ENCODE data around the gene RC3H1. TPM values are rescaled to one million over a fixed set of nuclear protein-coding genes. Genes with fewer than 3 reads are reported as not detected.
A peak's percentile ranks its signal among the peaks of the same experiment; 100 is the strongest.

RC3H1 gene
- polyA plus RNA-seq, 6 donors from 2014 or later, result 4.0 to 13.5 (median 9.3) TPM

DNA sequence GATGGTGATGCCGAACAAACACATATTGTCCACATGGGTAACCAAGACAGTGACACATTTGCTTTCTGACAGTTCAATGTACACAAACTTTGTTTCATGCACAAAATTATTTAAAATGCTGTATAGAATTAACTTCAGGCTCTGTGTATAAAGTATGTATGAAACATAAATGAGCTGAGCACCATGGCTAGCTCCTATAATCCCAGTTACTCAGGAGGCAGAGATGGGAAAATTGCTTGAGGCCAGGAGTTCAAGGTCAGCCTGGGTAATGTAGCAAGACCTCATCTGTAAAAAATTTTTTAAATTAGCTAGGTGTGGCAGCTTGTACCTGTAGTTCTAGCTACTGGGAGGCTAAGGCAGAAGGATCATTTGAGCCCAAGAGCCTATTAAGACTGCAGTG, 19.2 kb upstream of the RC3H1 start:
- Mint-ChIP-seq H3K27me3 (no peaks in the 10 kb centered on the region), H3K36me3 (no peaks in the 10 kb centered on the region), H3K4me3 (no peak overlapping the region), H3K4me1 (no peaks in the 10 kb centered on the region), H3K9me3 (no peaks in the 10 kb centered on the region), H3K27ac (no peak overlapping the region)
- DNase-seq (no peak), ATAC-seq (ENCODE audit: low read depth in 2 of 2) (no peak)

DNA sequence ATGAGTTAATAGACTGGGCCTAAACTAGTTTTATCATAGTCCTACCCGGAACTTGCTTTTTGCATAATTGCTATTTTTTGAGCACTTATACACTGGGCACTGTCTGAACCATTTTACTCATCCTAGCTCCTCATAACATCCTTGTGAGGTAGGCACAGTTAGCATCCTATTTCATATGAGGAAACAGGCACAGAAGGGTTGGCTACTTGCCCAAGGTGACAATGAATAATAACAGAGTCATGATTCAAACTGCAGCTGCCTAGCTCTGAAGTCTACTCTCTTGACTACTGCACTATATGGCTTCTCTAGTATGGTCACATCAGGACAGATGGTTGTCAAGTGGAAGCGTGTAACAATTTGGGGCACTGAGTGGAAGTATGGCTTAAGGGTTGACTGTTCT, 18.2 kb upstream of the RC3H1 start:
- no peak for DNase-seq
- ATAC-seq (ENCODE audit: low read depth in 2 of 2), result no peak
- H3K36me3 Mint-ChIP-seq, result no peaks in the 10 kb centered on the region
- H3K4me1 Mint-ChIP-seq, result no peaks in the 10 kb centered on the region
- H3K27ac Mint-ChIP-seq, result no peak overlapping the region
- no peaks in the 10 kb centered on the region for H3K9me3 Mint-ChIP-seq
- peaks cover 0 to 4% (median 0%) of the 10 kb centered on the region in 3 donors for H3K27me3 Mint-ChIP-seq
- H3K4me3 Mint-ChIP-seq, result no peak overlapping the region

DNA sequence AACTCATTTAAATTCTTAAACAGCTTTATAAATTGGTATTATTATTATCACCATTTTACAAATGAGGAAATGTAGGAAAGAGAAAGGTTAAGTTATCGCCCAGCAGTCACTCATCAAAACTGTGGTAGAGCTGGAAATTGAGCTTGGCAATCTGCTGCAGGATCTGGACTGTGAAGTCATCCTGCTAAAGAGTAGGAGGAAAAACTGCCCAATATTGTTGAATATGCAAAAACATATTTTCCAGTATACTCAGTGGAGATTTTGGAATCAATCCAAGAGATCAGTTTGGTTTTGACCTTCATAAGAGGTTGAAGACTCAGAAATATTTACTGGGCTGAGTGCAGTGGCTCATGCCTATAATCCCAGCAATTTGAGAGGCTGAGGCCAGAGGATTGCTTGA, 16.9 kb upstream of the RC3H1 start:
- H3K27me3 Mint-ChIP-seq, result peaks cover 0 to 4% (median 0%) of the 10 kb centered on the region in 3 donors
- DNase-seq (no peak), ATAC-seq (ENCODE audit: low read depth in 2 of 2) (no peak)
- H3K9me3 Mint-ChIP-seq, result no peaks in the 10 kb centered on the region
- no peak overlapping the region for H3K4me3 Mint-ChIP-seq
- H3K4me1 Mint-ChIP-seq, result no peaks in the 10 kb centered on the region
- no peak overlapping the region for H3K27ac Mint-ChIP-seq
- H3K36me3 Mint-ChIP-seq, result no peaks in the 10 kb centered on the region

DNA sequence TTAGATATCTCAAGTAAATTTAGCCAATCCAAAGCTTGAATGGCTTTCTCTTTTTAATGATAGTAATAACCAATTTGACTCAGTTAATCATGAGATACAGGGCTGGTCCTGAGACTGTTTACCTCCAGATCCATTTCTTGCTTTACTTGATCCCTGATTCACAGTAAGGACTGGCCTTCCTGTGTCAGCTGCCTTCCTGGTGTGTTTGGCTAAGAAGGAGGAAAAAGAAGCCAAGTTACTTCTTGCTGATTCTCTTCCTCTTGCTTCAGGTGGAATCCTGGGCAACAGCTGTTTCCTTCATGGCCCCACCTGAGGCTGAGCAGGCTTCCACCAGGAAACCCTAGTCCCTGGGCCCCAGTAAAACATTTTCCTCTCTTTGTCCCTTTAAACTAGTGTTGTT, 14.6 kb upstream of the RC3H1 start:
- Mint-ChIP-seq H3K4me1 (no peaks in the 10 kb centered on the region), H3K9me3 (no peaks in the 10 kb centered on the region), H3K4me3 (no peak overlapping the region), H3K27me3 (peaks cover 0 to 4% (median 0%) of the 10 kb centered on the region in 3 donors), H3K27ac (no peak overlapping the region), H3K36me3 (no peaks in the 10 kb centered on the region)
- DNase-seq, result no peak
- ATAC-seq (ENCODE audit: low read depth in 2 of 2), result no peak

DNA sequence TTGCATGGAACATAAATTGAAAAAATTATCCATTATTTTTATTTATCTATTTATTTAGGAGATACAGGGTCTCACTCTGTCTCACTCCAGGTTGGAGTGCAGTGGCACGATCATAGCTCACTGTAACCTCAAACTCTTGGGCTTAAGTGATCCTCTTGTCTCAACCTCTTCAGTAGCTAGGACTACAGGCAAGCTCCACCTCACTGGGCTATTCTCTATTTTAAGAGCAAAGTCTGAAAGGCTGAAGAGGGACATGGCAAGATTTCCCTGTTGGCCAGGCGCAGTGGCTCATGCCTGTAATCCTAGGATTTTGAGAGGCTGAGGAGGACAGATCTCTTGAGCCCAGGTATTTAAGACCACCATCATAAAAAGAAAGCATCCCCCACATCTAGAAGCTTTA, 14.0 kb upstream of the RC3H1 start:
- H3K4me3 Mint-ChIP-seq, result no peak overlapping the region
- peaks cover 0 to 4% (median 0%) of the 10 kb centered on the region in 3 donors for H3K27me3 Mint-ChIP-seq
- no peak overlapping the region for H3K27ac Mint-ChIP-seq
- no peak for ATAC-seq (ENCODE audit: low read depth in 2 of 2)
- no peaks in the 10 kb centered on the region for H3K9me3 Mint-ChIP-seq
- no peaks in the 10 kb centered on the region for H3K4me1 Mint-ChIP-seq
- no peaks in the 10 kb centered on the region for H3K36me3 Mint-ChIP-seq
- DNase-seq, result no peak

DNA sequence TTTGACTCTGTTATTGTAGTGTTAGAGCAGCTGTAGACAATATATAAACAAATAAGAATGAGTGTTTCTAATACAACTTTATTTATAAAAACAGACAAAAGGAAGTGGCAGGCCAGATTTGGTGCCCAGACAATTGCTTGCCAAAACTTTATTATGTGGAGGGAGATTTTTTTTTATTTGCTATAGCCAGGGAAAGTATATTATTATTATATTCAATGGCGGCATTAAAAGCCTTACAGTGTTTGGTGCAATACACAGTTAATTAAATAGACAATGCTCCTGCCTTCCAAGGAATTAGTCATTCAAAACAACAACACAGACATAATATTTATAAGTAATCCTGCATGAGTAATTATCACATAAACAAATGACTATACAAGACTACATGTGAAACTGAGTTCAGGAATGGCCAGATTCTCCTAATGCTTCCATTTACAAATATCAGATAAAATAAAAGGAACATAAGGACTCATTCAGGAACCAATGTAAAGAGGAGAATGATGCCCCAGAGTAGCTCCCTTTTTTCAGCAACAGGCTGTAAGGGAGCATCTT, 10.6 kb upstream of the RC3H1 start:
- Mint-ChIP-seq H3K27me3 (peaks cover 0 to 7% (median 0%) of the 10 kb centered on the region in 3 donors), H3K9me3 (no peaks in the 10 kb centered on the region), H3K27ac (no peak overlapping the region), H3K4me1 (no peaks in the 10 kb centered on the region), H3K4me3 (no peak overlapping the region), H3K36me3 (no peaks in the 10 kb centered on the region)
- no peak for ATAC-seq (ENCODE audit: low read depth in 2 of 2)
- no peak for DNase-seq

DNA sequence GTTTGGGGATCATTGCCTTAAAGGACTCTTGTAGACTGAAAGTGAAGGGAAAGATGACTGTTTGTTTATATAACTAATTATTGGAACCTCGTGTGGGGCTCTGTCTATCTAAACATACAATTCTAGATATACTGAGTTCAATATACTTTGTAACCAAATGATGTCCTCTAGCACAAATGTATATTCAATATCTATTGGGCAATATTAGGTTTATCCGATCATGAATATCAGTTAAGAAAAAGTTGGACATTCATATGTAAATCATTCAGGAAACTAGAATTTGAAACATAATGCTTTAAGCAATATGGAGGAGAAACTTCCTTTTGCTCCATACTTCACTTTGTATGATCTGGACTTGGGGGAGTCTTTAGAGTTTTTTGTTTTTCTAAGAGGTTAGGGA, 8.9 kb upstream of the RC3H1 start:
- Mint-ChIP-seq H3K27ac (no peak overlapping the region), H3K4me1 (no peaks in the 10 kb centered on the region), H3K36me3 (no peaks in the 10 kb centered on the region), H3K27me3 (peaks cover 0 to 8% (median 0%) of the 10 kb centered on the region in 3 donors), H3K9me3 (no peaks in the 10 kb centered on the region), H3K4me3 (no peak overlapping the region)
- ATAC-seq (ENCODE audit: low read depth in 2 of 2) (no peak), DNase-seq (no peak)

DNA sequence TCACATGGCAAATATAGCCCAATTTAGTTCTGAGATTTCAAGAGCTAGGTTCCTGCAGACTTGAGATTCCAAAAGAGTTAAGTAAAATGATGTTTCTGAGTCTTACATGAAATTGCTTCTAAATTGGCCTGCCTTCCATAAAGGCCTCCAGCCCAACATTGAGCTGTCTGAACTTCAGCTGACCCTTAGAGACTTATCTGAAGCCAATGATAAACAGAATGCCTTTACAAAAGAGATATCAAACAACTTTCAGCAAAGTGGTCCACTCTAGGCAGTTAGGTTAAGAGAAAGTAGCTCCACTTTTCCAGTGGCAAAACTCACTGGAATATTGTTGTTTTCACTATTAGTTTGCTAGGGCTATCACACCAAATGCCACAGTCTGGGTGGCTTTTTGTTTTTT, 6.3 kb upstream of the RC3H1 start:
- H3K4me3 Mint-ChIP-seq, result no peak overlapping the region
- H3K4me1 Mint-ChIP-seq, result peaks cover 0 to 2% (median 0%) of the 10 kb centered on the region in 3 donors
- DNase-seq (no peak), ATAC-seq (ENCODE audit: low read depth in 2 of 2) (no peak)
- H3K27me3 Mint-ChIP-seq, result peaks cover 0 to 4% (median 0%) of the 10 kb centered on the region in 3 donors
- no peaks in the 10 kb centered on the region for H3K36me3 Mint-ChIP-seq
- H3K9me3 Mint-ChIP-seq, result no peaks in the 10 kb centered on the region
- no peak overlapping the region for H3K27ac Mint-ChIP-seq

DNA sequence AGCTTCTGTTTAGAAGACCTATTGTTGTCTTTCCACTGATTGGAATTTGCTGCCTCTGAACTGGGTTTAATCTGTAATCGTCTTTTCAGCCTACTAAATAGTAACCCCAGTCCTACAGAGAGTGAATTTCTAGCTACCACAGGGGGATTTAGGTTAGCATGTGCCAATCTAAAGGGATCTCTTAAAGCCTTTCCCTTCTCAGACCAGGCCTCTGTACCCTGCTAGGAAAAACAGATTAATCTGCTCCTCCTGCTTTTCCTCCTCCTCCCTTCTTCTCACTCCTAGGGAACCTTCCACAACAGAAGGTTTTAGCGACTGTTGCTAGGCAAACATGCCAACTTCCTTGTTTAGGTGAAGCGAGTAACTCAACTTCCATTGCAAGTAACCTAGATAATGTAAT, 1.3 kb upstream of the RC3H1 start:
- ATAC-seq (ENCODE audit: low read depth in 2 of 2) (no peak), DNase-seq (peak; percentile 1)
- H3K27ac Mint-ChIP-seq, result peak overlapping the region; percentile 34 to 100 (median 78)
- peak overlapping the region; percentile 69 to 99 (median 96) for H3K4me3 Mint-ChIP-seq
- peaks cover 25 to 36% (median 30%) of the 10 kb centered on the region in 3 donors for H3K4me1 Mint-ChIP-seq
- H3K36me3 Mint-ChIP-seq, result peaks cover 0 to 12% of the 10 kb centered on the region in 2 donors
- H3K9me3 Mint-ChIP-seq, result no peaks in the 10 kb centered on the region
- peaks cover 0 to 4% (median 0%) of the 10 kb centered on the region in 3 donors for H3K27me3 Mint-ChIP-seq

DNA sequence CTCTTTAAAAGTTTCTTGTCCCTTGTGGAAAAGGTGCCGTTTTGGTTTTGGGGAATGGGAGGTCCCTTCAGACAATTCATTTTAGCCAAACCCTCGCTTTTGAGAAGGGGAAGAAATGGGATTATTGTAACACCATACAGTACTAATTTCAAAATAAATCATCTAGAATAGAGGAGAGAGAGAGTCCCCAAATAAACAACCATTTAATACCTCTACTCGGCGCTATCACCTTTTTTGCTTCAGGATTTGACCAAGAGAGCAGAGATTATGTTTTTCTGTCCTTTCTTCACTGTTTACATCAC, 770 bp upstream of the RC3H1 start:
- Mint-ChIP-seq H3K27ac (peak overlapping the region; percentile 53 to 100 (median 96)), H3K9me3 (no peaks in the 10 kb centered on the region), H3K36me3 (peaks cover 0 to 12% of the 10 kb centered on the region in 2 donors), H3K4me3 (peak overlapping the region; percentile 91 to 99 (median 97)), H3K27me3 (peaks cover 0 to 3% (median 0%) of the 10 kb centered on the region in 3 donors), H3K4me1 (peaks cover 25 to 40% (median 30%) of the 10 kb centered on the region in 3 donors)
- DNase-seq, result no peak
- ATAC-seq (ENCODE audit: low read depth in 2 of 2), result no peak

DNA sequence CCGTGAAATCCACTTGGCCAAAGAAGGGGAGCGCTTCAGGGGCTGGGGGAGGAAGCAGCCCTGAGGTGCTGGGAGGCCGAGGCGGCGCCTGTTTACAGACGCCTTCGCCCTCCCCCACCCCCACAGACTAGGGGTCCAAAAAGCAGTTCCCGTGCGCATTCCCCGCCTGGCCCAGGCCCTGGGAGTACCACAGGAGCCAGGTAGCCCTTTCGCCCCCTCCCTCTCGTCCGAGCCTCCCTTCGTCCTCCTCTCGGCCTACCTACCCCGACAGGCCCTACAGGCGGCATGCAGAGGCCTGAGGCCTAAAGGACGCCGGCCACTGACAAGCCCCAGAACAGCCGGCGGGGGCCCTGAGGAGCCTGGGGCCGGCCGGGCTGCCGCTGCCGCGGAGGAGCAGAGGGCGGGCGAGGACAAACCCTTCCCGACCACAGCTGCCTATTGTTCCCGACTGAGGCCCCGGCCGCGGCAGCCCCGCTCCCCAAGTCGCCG, 522 bp downstream of the RC3H1 start:
- Mint-ChIP-seq H3K36me3 (peaks cover 0 to 12% of the 10 kb centered on the region in 2 donors), H3K4me3 (peak overlapping the region; percentile 91 to 99 (median 97)), H3K27ac (peak overlapping the region; percentile 90 to 98 (median 96)), H3K9me3 (no peaks in the 10 kb centered on the region), H3K4me1 (peaks cover 31 to 48% (median 38%) of the 10 kb centered on the region in 3 donors), H3K27me3 (no peaks in the 10 kb centered on the region)
- ATAC-seq (ENCODE audit: low read depth in 2 of 2) (peak; percentile 39 to 42), DNase-seq (peak; percentile 46)

DNA sequence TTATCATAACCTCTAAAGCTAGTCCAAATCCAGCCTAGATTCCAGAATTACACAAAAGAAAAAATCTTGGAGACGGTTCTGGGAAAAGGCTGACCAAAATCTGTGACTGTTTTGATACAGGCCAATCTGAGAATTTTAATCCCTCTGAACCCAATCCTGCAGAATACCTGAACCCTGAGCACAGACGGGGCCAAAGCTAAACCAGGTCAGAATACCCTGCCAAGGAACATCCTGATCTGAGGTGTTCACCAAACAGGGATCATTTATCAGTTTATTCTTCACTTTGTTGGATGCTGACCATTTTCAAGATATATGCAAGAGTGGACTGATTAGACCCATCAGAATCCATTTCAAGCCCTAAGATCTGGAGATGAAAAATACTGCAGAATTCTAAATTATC, 3.6 kb downstream of the RC3H1 start:
- H3K36me3 Mint-ChIP-seq, result peaks cover 0 to 12% of the 10 kb centered on the region in 2 donors
- ATAC-seq (ENCODE audit: low read depth in 2 of 2), result no peak
- peak overlapping the region in 3 of 8 donors; percentile 9 to 33 (median 27) for H3K4me3 Mint-ChIP-seq

DNA sequence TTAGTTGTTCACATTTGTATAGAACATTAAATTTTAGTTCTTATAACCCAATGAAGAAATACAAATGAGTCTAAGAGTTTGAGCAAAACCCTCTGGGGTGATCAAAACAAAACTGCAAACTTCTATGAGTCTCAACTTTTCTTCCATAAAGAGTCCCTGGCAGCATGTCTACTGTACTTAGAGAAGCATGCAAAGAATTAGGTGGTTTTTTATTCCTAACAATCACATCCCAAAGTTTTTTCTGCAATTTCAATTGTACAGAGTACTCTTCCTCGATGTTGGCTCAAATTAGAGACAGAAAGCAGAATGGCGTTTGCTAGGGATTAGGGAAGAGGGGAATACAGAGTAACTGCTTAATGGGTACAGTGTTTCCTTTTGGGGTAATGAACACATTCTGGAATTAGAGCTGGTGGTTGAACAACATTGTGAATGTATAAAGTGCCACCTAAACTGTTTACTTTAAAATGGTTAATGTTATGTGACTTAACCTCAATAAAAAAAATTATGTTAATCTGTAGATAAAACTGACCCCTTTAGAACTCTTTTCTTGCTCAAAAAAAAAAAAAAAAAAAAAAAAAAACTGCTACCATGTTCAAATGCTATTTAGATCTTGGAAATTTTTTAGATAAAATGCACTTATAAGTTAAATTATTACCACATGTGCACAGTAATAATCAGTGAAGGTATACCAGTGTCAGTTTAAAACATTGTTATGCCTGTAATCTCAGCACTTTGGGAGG, 4.8 kb downstream of the RC3H1 start:
- no peak for DNase-seq
- peaks cover 37 to 53% (median 52%) of the 10 kb centered on the region in 3 donors for H3K4me1 Mint-ChIP-seq
- H3K27ac Mint-ChIP-seq, result peak overlapping the region in 1 of 6 donors; percentile 30
- peaks cover 3 to 6% of the 10 kb centered on the region in 2 donors for H3K36me3 Mint-ChIP-seq
- peaks cover 0 to 2% (median 0%) of the 10 kb centered on the region in 7 donors for H3K9me3 Mint-ChIP-seq
- H3K27me3 Mint-ChIP-seq, result no peaks in the 10 kb centered on the region
- H3K4me3 Mint-ChIP-seq, result peak overlapping the region in 4 of 8 donors; percentile 12 to 32 (median 23)
- ATAC-seq (ENCODE audit: low read depth in 2 of 2), result no peak

More for the DNA sequence above, 3.6 kb downstream of the RC3H1 start:
- Mint-ChIP-seq H3K27ac (peak overlapping the region in 1 of 6 donors; percentile 10), H3K27me3 (no peaks in the 10 kb centered on the region), H3K4me1 (peaks cover 40 to 57% (median 53%) of the 10 kb centered on the region in 3 donors), H3K9me3 (no peaks in the 10 kb centered on the region)
- no peak for DNase-seq

DNA sequence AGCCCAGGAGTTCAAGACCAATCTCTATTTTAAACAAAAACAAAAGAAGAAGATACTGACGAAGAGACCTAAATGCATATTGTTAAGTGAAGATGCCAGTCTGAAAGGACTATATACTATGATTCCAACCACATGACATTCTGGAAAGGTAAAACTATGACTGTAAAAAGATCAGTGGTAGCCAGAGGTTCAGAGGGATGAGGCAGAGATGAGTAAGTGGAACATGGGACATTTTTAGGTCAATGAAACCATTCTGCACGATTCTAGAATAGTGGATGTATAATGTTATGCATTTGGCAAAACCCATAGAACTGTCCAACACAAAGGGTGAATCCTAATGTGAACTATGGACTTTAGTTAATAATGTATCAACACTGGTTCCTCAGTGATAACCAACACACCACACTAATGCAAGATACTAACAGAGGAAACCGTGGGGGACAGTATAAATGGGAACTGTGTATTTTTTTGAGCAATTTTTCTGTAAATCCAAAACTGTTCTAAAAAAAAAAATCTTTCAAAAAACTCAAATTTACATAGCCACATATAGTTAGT, 8.2 kb downstream of the RC3H1 start:
- no peak overlapping the region for H3K27ac Mint-ChIP-seq
- H3K9me3 Mint-ChIP-seq, result peaks cover 0 to 4% (median 0%) of the 10 kb centered on the region in 7 donors
- DNase-seq (no peak), ATAC-seq (ENCODE audit: low read depth in 2 of 2) (no peak)
- peak overlapping the region in 1 of 8 donors; percentile 6 for H3K4me3 Mint-ChIP-seq
- peaks cover 41 to 57% (median 47%) of the 10 kb centered on the region in 3 donors for H3K4me1 Mint-ChIP-seq
- H3K36me3 Mint-ChIP-seq, result peaks cover 6 to 8% of the 10 kb centered on the region in 2 donors
- H3K27me3 Mint-ChIP-seq, result no peaks in the 10 kb centered on the region
